ENCODE results near the gene MARS1. TPM values are rescaled to one million over a fixed set of nuclear protein-coding genes. Genes with fewer than 3 reads are reported as not detected.

The MARS1 gene
- total and polyA plus RNA-seq, 2 donors from 2014 or later: 62.8 to 158 TPM

DNA sequence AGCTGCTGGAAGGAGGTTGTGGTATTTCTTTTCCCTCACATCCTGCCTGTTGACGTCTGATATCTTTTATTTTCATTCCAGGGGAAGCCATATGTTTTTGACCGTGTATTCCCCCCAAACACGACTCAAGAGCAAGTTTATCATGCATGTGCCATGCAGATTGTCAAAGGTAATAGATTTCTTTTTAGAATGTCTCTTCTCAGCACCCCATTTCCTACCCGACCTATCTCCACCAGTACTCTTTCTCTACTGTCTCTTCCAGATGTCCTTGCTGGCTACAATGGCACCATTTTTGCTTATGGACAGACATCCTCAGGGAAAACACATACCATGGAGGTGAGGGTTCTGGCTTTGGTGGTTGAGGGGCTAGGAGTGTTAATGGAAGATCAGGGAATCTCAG is 75.5 kb downstream of the MARS1 start:
- H3K4me1 ChIP-seq (ENCODE audit: control insufficient read depth in 2 of 3, insufficient read depth in 2 of 3, low read depth in 1 of 3, low read length in 3 of 3): no peaks in the 10 kb centered on the region
- DNase-seq: no peak
- FAIRE-seq: no peak
- no peak overlapping the region for H3K4me3 ChIP-seq (ENCODE audit: low read length in 3 of 3)
- no peak overlapping the region for H3K27ac ChIP-seq (ENCODE audit: low read depth in 2 of 2, low read length in 2 of 2)
- no peaks in the 10 kb centered on the region for H3K27me3 ChIP-seq (ENCODE audit: control insufficient read depth, insufficient read depth, low read length)
- intact Hi-C loops (cut with DNase I): no loop called here
- TF ChIP-seq, protein P1, sequence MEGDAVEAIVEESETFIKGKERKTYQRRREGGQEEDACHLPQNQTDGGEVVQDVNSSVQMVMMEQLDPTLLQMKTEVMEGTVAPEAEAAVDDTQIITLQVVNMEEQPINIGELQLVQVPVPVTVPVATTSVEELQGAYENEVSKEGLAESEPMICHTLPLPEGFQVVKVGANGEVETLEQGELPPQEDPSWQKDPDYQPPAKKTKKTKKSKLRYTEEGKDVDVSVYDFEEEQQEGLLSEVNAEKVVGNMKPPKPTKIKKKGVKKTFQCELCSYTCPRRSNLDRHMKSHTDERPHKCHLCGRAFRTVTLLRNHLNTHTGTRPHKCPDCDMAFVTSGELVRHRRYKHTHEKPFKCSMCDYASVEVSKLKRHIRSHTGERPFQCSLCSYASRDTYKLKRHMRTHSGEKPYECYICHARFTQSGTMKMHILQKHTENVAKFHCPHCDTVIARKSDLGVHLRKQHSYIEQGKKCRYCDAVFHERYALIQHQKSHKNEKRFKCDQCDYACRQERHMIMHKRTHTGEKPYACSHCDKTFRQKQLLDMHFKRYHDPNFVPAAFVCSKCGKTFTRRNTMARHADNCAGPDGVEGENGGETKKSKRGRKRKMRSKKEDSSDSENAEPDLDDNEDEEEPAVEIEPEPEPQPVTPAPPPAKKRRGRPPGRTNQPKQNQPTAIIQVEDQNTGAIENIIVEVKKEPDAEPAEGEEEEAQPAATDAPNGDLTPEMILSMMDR (IDR thresholded peaks at IDR 0.05; ENCODE audit: borderline replicate concordance, extremely low read depth, insufficient read depth): no peak
- no peaks in the 10 kb centered on the region for H3K36me3 ChIP-seq (ENCODE audit: control insufficient read depth in 2 of 3, insufficient read depth in 3 of 3, low read length in 3 of 3)
- H3K9ac ChIP-seq (ENCODE audit: low read length in 3 of 3): no peak overlapping the region
- no peaks in the 10 kb centered on the region for H3K9me3 ChIP-seq (ENCODE audit: control insufficient read depth in 2 of 3, insufficient read depth in 1 of 3, low read length in 3 of 3)

DNA sequence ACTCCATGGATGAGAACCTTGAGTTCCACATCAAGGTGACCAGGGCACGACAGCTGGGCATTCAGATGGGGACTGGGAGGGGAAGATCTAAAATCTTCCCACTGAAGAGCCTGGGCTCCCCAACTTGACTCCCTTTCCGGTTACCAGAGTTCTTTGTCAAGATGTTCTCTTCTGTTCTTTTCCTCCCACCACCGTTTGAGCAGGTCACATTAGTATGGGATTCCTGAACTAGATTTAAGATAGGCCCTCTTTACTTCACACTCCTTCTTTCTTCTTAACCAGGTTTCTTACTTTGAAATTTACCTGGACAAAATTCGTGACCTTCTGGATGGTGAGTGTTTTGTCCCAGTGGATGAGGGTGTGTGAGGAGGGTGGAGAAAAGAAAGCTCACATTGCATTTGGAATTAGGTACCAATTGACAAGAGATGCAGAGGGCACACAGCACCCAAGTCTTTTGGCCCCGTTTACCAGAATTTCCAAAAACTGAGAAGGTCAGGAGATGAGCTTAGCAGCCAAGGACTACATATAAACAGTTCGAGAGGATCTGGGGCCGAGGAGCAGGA is 76.4 kb downstream of the MARS1 start:
- Histone ChIP-seq H3K4me3 (ENCODE audit: low read length in 3 of 3) (no peak overlapping the region), H3K27ac (ENCODE audit: low read depth in 2 of 2, low read length in 2 of 2) (no peak overlapping the region), H3K4me1 (ENCODE audit: control insufficient read depth in 2 of 3, insufficient read depth in 2 of 3, low read depth in 1 of 3, low read length in 3 of 3) (no peaks in the 10 kb centered on the region), H3K9me3 (ENCODE audit: control insufficient read depth in 2 of 3, insufficient read depth in 1 of 3, low read length in 3 of 3) (no peaks in the 10 kb centered on the region), H3K27me3 (ENCODE audit: control insufficient read depth, insufficient read depth, low read length) (no peaks in the 10 kb centered on the region), H3K9ac (ENCODE audit: low read length in 3 of 3) (no peak overlapping the region), H3K36me3 (ENCODE audit: control insufficient read depth in 2 of 3, insufficient read depth in 3 of 3, low read length in 3 of 3) (no peaks in the 10 kb centered on the region)
- FAIRE-seq (no peak), DNase-seq (no peak)
- intact Hi-C loops (cut with DNase I): no loop called here
- TF ChIP-seq, protein P1 (IDR thresholded peaks at IDR 0.05; ENCODE audit: borderline replicate concordance, extremely low read depth, insufficient read depth): no peak

Small RNAs within 50 kb of the gene (microRNA-seq; reads per million reads assigned to microRNA genes)
- gene MIR616: not detected
- gene MIR6758: not detected

Other genes with a start within 250 kb of the MARS1 start
- 3.1 TPM for gene STAC3, start 236.9 kb upstream of the MARS1 start, total RNA-seq
- 1.5 TPM for gene STAC3, start 236.9 kb upstream of the MARS1 start, polyA plus RNA-seq (ENCODE audit: insufficient read depth, low read depth, low replicate concordance)
- 67.3 TPM for gene R3HDM2, start 57.0 kb upstream of the MARS1 start, total RNA-seq
- 16.5 TPM for gene R3HDM2, start 57.0 kb upstream of the MARS1 start, polyA plus RNA-seq (ENCODE audit: insufficient read depth, low read depth, low replicate concordance)
- gene INHBC, start 53.3 kb upstream of the MARS1 start, total RNA-seq: not detected
- not detected for gene INHBC, start 53.3 kb upstream of the MARS1 start, polyA plus RNA-seq (ENCODE audit: insufficient read depth, low read depth, low replicate concordance)
- gene INHBE, start 32.8 kb upstream of the MARS1 start, total RNA-seq: 0.19 TPM
- 0.30 TPM for gene INHBE, start 32.8 kb upstream of the MARS1 start, polyA plus RNA-seq (ENCODE audit: insufficient read depth, low read depth, low replicate concordance)
- gene GLI1, start 28.3 kb upstream of the MARS1 start, total RNA-seq: 2.8 TPM
- 1.4 TPM for gene GLI1, start 28.3 kb upstream of the MARS1 start, polyA plus RNA-seq (ENCODE audit: insufficient read depth, low read depth, low replicate concordance)
- 18.1 TPM for gene ARHGAP9, start 8.2 kb upstream of the MARS1 start, total RNA-seq
- gene ARHGAP9, start 8.2 kb upstream of the MARS1 start, polyA plus RNA-seq (ENCODE audit: insufficient read depth, low read depth, low replicate concordance): 3.8 TPM
- gene DDIT3, start 32.4 kb downstream of the MARS1 start, total RNA-seq: 34.1 TPM
- gene DDIT3, start 32.4 kb downstream of the MARS1 start, polyA plus RNA-seq (ENCODE audit: insufficient read depth, low read depth, low replicate concordance): 83.1 TPM
- 118 TPM for gene MBD6, start 34.8 kb downstream of the MARS1 start, total RNA-seq
- 38.4 TPM for gene MBD6, start 34.8 kb downstream of the MARS1 start, polyA plus RNA-seq (ENCODE audit: insufficient read depth, low read depth, low replicate concordance)
- 110 TPM for gene DCTN2, start 59.1 kb downstream of the MARS1 start, total RNA-seq
- 133 TPM for gene DCTN2, start 59.1 kb downstream of the MARS1 start, polyA plus RNA-seq (ENCODE audit: insufficient read depth, low read depth, low replicate concordance)
- 1.3 TPM for gene KIF5A, start 62.0 kb downstream of the MARS1 start, total RNA-seq
- 0.69 TPM for gene KIF5A, start 62.0 kb downstream of the MARS1 start, polyA plus RNA-seq (ENCODE audit: insufficient read depth, low read depth, low replicate concordance)
- gene PIP4K2C, start 103.1 kb downstream of the MARS1 start, total RNA-seq: 52.4 TPM
- 43.2 TPM for gene PIP4K2C, start 103.1 kb downstream of the MARS1 start, polyA plus RNA-seq (ENCODE audit: insufficient read depth, low read depth, low replicate concordance)
- 34.5 TPM for gene DTX3, start 116.8 kb downstream of the MARS1 start, total RNA-seq
- 41.2 TPM for gene DTX3, start 116.8 kb downstream of the MARS1 start, polyA plus RNA-seq (ENCODE audit: insufficient read depth, low read depth, low replicate concordance)
- gene ARHGEF25, start 123.4 kb downstream of the MARS1 start, total RNA-seq: 15.0 TPM
- gene ARHGEF25, start 123.4 kb downstream of the MARS1 start, polyA plus RNA-seq (ENCODE audit: insufficient read depth, low read depth, low replicate concordance): 10.9 TPM
- 2.0 TPM for gene B4GALNT1, start 145.1 kb downstream of the MARS1 start, total RNA-seq
- gene B4GALNT1, start 145.1 kb downstream of the MARS1 start, polyA plus RNA-seq (ENCODE audit: insufficient read depth, low read depth, low replicate concordance): 1.6 TPM
- 325 TPM for gene OS9, start 206.1 kb downstream of the MARS1 start, total RNA-seq
- 256 TPM for gene OS9, start 206.1 kb downstream of the MARS1 start, polyA plus RNA-seq (ENCODE audit: insufficient read depth, low read depth, low replicate concordance)

Data from kidney (tissue), 14 donors.